ENCODE data around the gene MTHFS.

MTHFS gene

GRCh38 chr15:79811406-79812405 lies 85.1 kb downstream of the MTHFS start:
- no peak for DNase-seq

DNA sequence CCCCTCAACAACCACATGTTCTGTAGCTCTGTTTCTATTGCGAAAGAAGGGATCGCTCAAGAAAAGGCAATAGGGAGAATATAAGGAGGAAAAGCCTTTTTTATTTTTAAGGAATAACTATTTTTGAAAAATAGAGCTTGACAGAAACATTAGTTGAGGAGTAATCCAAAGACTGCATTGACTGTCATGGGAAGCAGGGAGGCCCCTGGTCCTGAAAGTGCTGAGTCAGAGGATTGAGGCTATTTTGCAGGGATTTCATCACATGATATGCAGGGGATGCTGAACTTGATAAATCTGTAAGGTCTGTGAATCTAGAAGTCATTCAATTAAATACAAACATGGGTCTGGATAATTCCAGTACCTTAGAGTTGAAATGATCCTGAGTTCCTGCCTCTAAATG lies 92.0 kb downstream of the MTHFS start:
- DNase-seq: no peak

- DNase-seq: no peak
These were observed 98.5 kb downstream of the MTHFS start for GRCh38 chr15:79798311-79798710.

Measured in activated gamma-delta T cell (primary cell).